HEK293 (cell line): ENCODE results near the gene SMYD1.

Experiments used
- CTCF ChIP-seq: fragments of 450-650 bp; formaldehyde crosslinking; IDR thresholded peaks from 2 replicates; pipeline ENCODE4 v1.5.1; 2016; ENCODE audit warnings: missing biosample characterization, missing genetic modification characterization
- REST ChIP-seq: fragments of 450-650 bp; formaldehyde crosslinking; IDR thresholded peaks from 2 replicates; pipeline ENCODE4 v1.5.1; 2016; ENCODE audit warnings: missing biosample characterization, missing genetic modification characterization
- ZBTB10 ChIP-seq: fragments of 450-650 bp; formaldehyde crosslinking; IDR thresholded peaks from 2 replicates; pipeline ENCODE4 v1.5.1; 2016; ENCODE audit warnings: missing biosample characterization, missing genetic modification characterization

- TF ChIP-seq CTCF (tag by site-specific recombination) (peak; percentile 52; the same call in 1 of the 2 replicates), REST (tag by site-specific recombination) (no peak), ZBTB10 (tag by site-specific recombination) (no peak)
Observed at GRCh38 chr2:88159955-88160415, 92.4 kb downstream of the SMYD1 start.
